ENCODE measurements around the gene CIAO2B. TPM values are rescaled to one million over a fixed set of nuclear protein-coding genes. Genes with fewer than 3 reads are reported as not detected.
A peak's percentile ranks its signal among the peaks of the same experiment; 100 is the strongest.

Gene CIAO2B
- 85.0 and 92.4 TPM in 2 replicates for total RNA-seq (2014; rRNA removed; shearing (Covaris generic))
- polyA plus RNA-seq (2016; fragmentation: Nextera tagmentation; extraction: Ambion mirVana), result 181 and 189 TPM in 2 replicates
- long read RNA-seq, transcript CIAO2B-201 (5 exons, 676 nt), result major isoform, 54 of 62 reads
- long read RNA-seq, transcript CIAO2B-203 (4 exons, 718 nt), result minor isoform, 7 of 62 reads
- long read RNA-seq, partial matches to known transcripts, result 1 of 62 reads
- long read RNA-seq, other reads (novel, unspliced or antisense), result 0 of 62 reads

DNA sequence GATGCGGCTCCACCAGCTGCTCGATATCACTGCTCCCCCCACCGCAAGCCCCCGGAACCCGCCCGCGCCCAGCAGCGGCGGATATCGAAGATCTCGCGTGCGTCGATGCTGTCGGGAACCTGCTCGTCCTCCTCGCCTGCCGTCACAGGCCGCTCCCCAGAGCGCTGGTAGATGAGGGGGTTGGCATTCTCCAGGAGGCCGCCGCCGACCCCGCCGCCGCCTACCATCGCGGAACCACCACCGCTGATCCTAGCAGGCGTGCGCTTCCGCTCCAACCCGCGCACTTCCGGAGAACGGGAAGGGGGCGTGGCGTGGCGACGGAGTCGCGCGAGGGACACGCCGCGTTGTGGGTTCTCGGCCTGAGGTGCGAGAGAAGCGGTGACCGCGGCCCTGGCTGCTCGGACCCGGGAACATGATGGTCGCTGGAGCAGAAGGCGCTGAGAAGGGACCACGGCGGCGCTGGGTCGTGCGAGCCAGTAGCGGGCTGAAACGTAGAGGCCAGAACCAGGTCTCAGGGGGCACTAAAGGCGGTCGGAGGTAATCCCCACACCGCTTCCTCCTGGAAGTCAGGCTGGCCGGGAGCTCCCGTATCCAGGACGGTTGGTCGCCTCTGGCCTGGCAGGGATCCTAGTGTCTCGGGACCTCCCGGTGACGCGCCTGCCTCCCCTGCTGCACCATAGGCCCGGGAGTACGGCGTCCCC lies at the start of gene CIAO2B:
CIAO2B (minus strand) TSS at position 265 of the 701 bp plus-strand sequence; CDS start at position 227, 38 bp downstream.
- peak within 1 kb of the TSS; percentile 96 for H3K4me2 ChIP-seq
- Mint-ChIP-seq H3K4me3 (peak within 1 kb of the TSS; percentile 98), H3K4me1 (peaks cover 12% of the 10 kb centered on the region), H3K27ac (peak within 1 kb of the TSS; percentile 87), H3K36me3 (ENCODE audit: low read depth) (peaks cover 5% of the 10 kb centered on the region; the same call in 1 of the 3 replicates), H3K9me3 (no peaks in the 10 kb centered on the region), H3K27me3 (ENCODE audit: insufficient read depth, low read depth, poor library complexity) (peaks cover 38% of the 10 kb centered on the region)
- TF ChIP-seq ZNF114 (CRISPR knock-in tag; IDR thresholded peaks at IDR 0.05) (no peak), STAT1 (IDR thresholded peaks at IDR 0.05; ENCODE audit: unreplicated experiment) (no peak), EZH2phosphoT487 (IDR thresholded peaks at IDR 0.05; ENCODE audit: unreplicated experiment) (no peak), EZH2 (IDR thresholded peaks at IDR 0.05; ENCODE audit: low read depth, unreplicated experiment) (peak; percentile 9), POLR2AphosphoS5 (IDR thresholded peaks at IDR 0.05; ENCODE audit: low read depth) (peak; percentile 88)
- TF ChIP-seq, protein P1, sequence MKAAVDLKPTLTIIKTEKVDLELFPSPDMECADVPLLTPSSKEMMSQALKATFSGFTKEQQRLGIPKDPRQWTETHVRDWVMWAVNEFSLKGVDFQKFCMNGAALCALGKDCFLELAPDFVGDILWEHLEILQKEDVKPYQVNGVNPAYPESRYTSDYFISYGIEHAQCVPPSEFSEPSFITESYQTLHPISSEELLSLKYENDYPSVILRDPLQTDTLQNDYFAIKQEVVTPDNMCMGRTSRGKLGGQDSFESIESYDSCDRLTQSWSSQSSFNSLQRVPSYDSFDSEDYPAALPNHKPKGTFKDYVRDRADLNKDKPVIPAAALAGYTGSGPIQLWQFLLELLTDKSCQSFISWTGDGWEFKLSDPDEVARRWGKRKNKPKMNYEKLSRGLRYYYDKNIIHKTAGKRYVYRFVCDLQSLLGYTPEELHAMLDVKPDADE (IDR thresholded peaks at IDR 0.05), result peak; percentile 80; the same call in 1 of the 2 replicates
- TF ChIP-seq, protein P2, sequence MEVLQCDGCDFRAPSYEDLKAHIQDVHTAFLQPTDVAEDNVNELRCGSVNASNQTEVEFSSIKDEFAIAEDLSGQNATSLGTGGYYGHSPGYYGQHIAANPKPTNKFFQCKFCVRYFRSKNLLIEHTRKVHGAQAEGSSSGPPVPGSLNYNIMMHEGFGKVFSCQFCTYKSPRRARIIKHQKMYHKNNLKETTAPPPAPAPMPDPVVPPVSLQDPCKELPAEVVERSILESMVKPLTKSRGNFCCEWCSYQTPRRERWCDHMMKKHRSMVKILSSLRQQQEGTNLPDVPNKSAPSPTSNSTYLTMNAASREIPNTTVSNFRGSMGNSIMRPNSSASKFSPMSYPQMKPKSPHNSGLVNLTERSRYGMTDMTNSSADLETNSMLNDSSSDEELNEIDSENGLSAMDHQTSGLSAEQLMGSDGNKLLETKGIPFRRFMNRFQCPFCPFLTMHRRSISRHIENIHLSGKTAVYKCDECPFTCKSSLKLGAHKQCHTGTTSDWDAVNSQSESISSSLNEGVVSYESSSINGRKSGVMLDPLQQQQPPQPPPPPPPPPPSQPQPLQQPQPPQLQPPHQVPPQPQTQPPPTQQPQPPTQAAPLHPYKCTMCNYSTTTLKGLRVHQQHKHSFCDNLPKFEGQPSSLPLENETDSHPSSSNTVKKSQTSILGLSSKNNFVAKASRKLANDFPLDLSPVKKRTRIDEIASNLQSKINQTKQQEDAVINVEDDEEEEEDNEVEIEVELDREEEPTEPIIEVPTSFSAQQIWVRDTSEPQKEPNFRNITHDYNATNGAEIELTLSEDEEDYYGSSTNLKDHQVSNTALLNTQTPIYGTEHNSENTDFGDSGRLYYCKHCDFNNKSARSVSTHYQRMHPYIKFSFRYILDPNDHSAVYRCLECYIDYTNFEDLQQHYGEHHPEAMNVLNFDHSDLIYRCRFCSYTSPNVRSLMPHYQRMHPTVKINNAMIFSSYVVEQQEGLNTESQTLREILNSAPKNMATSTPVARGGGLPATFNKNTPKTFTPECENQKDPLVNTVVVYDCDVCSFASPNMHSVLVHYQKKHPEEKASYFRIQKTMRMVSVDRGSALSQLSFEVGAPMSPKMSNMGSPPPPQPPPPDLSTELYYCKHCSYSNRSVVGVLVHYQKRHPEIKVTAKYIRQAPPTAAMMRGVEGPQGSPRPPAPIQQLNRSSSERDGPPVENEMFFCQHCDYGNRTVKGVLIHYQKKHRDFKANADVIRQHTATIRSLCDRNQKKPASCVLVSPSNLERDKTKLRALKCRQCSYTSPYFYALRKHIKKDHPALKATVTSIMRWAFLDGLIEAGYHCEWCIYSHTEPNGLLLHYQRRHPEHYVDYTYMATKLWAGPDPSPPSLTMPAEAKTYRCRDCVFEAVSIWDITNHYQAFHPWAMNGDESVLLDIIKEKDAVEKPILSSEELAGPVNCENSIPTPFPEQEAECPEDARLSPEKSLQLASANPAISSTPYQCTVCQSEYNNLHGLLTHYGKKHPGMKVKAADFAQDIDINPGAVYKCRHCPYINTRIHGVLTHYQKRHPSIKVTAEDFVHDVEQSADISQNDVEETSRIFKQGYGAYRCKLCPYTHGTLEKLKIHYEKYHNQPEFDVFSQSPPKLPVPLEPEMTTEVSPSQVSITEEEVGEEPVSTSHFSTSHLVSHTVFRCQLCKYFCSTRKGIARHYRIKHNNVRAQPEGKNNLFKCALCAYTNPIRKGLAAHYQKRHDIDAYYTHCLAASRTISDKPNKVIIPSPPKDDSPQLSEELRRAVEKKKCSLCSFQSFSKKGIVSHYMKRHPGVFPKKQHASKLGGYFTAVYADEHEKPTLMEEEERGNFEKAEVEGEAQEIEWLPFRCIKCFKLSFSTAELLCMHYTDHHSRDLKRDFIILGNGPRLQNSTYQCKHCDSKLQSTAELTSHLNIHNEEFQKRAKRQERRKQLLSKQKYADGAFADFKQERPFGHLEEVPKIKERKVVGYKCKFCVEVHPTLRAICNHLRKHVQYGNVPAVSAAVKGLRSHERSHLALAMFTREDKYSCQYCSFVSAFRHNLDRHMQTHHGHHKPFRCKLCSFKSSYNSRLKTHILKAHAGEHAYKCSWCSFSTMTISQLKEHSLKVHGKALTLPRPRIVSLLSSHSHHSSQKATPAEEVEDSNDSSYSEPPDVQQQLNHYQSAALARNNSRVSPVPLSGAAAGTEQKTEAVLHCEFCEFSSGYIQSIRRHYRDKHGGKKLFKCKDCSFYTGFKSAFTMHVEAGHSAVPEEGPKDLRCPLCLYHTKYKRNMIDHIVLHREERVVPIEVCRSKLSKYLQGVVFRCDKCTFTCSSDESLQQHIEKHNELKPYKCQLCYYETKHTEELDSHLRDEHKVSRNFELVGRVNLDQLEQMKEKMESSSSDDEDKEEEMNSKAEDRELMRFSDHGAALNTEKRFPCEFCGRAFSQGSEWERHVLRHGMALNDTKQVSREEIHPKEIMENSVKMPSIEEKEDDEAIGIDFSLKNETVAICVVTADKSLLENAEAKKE (CRISPR knock-in tag; IDR thresholded peaks at IDR 0.05), result no peak
- TF ChIP-seq, protein P3, sequence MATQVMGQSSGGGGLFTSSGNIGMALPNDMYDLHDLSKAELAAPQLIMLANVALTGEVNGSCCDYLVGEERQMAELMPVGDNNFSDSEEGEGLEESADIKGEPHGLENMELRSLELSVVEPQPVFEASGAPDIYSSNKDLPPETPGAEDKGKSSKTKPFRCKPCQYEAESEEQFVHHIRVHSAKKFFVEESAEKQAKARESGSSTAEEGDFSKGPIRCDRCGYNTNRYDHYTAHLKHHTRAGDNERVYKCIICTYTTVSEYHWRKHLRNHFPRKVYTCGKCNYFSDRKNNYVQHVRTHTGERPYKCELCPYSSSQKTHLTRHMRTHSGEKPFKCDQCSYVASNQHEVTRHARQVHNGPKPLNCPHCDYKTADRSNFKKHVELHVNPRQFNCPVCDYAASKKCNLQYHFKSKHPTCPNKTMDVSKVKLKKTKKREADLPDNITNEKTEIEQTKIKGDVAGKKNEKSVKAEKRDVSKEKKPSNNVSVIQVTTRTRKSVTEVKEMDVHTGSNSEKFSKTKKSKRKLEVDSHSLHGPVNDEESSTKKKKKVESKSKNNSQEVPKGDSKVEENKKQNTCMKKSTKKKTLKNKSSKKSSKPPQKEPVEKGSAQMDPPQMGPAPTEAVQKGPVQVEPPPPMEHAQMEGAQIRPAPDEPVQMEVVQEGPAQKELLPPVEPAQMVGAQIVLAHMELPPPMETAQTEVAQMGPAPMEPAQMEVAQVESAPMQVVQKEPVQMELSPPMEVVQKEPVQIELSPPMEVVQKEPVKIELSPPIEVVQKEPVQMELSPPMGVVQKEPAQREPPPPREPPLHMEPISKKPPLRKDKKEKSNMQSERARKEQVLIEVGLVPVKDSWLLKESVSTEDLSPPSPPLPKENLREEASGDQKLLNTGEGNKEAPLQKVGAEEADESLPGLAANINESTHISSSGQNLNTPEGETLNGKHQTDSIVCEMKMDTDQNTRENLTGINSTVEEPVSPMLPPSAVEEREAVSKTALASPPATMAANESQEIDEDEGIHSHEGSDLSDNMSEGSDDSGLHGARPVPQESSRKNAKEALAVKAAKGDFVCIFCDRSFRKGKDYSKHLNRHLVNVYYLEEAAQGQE (IDR thresholded peaks at IDR 0.05; ENCODE audit: unreplicated experiment), result no peak
- DNase-seq (ENCODE audit: low spot score) (peak; percentile 85), ATAC-seq (peak; percentile 85)
- peak within 1 kb of the TSS; percentile 93 for H2AFZ ChIP-seq
- H3K27me3 ChIP-seq (ENCODE audit: insufficient read depth), result peaks cover 27% of the 10 kb centered on the region
- H4K20me1 ChIP-seq (replicated peaks; ENCODE audit: insufficient read depth), result peaks cover 10% of the 10 kb centered on the region
- H3K9me2 ChIP-seq (ENCODE audit: insufficient read depth), result no peaks in the 10 kb centered on the region
- no peak within 1 kb of the TSS for H3K27ac ChIP-seq (ENCODE audit: low read depth)
- peaks cover 8% of the 10 kb centered on the region for H3K4me1 ChIP-seq (ENCODE audit: insufficient read depth)
- H3K36me3 ChIP-seq (ENCODE audit: insufficient read depth), result no peaks in the 10 kb centered on the region
- H3F3A ChIP-seq (replicated peaks; ENCODE audit: low read depth), result 0 out of 2 replicates have a peak, but pooled peaks cover 6% of the 10 kb centered on the region
- H3K4me3 ChIP-seq, result peak within 1 kb of the TSS; percentile 91
- H3K79me2 ChIP-seq (replicated peaks; ENCODE audit: insufficient read depth), result peaks cover 3% of the 10 kb centered on the region; the same call in 1 of the 2 replicates

Measured in GM23338 (cell line).